Measurements from ENCODE around the gene SKAP1. TPM values are rescaled to one million over a fixed set of nuclear protein-coding genes. Genes with fewer than 3 reads are reported as not detected.

The SKAP1 gene
- polyA plus RNA-seq, 1 of the 3 experiments (the other 2 are of a cell fraction): not detected

DNA sequence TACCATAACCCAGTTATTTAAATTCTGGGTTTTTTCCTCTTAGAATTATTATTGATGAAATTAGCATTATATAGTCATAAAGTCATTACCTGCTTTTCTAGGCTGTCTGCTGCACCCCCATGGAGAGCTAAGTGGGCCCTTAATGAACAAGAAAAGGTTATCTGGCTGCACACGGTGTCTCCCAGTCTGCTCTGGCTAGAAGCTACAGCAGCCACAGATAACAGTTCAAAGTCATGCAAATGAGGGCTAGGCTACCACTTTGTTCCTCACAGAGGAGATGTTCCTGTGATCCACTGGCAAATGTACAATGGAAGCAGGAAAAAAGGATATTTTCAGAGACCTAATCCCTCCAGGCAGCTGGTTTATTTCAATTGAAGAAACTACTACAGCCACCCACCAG lies 210.4 kb downstream of the SKAP1 start:
- Histone ChIP-seq H3K9me3 (no peaks in the 10 kb centered on the region), H3K9me2 (no peaks in the 10 kb centered on the region), H3K27me3 (ENCODE audit: insufficient read depth) (peaks cover 76% of the 10 kb centered on the region), H4K20me1 (ENCODE audit: insufficient read depth) (no peaks in the 10 kb centered on the region), H2AFZ (ENCODE audit: low read depth) (no peak overlapping the region), H3K9ac (no peak overlapping the region), H3K36me3 (replicated peaks in 1 of 2; ENCODE audit: control insufficient read depth in 1 of 2, insufficient read depth in 2 of 2, low read length in 1 of 2) (no peaks in the 10 kb centered on the region), H3F3A (replicated peaks; ENCODE audit: insufficient read depth) (no peaks in the 10 kb centered on the region), H3K4me2 (no peak overlapping the region), H3K27ac (ENCODE audit: low read depth in 2 of 2, low read length in 1 of 2) (no peak overlapping the region), H3K4me1 (ENCODE audit: control insufficient read depth in 1 of 2, insufficient read depth in 2 of 2, low read depth in 1 of 2, low read length in 1 of 2) (no peaks in the 10 kb centered on the region), H3K4me3 (ENCODE audit: low read depth in 2 of 2, low read length in 1 of 2) (no peak overlapping the region), H3K79me2 (ENCODE audit: insufficient read depth) (no peaks in the 10 kb centered on the region)
- no peak for DNase-seq
- no peak for TF ChIP-seq EP300 (IDR thresholded peaks at IDR 0.05; ENCODE audit: borderline replicate concordance in 1 of 2, low read depth in 1 of 2, low read length in 1 of 2)
- TF ChIP-seq ELF1 (IDR thresholded peaks at IDR 0.05): no peak
- TF ChIP-seq NRF1 (IDR thresholded peaks at IDR 0.05; ENCODE audit: low read depth, low read length): no peak
- TF ChIP-seq RXRA (IDR thresholded peaks at IDR 0.05; ENCODE audit: borderline replicate concordance, low read depth): no peak
- no peak for TF ChIP-seq RCOR1 (IDR thresholded peaks at IDR 0.05; ENCODE audit: low read length)
- no peak for TF ChIP-seq RFX5 (IDR thresholded peaks at IDR 0.05; ENCODE audit: low read length)
- TF ChIP-seq POLR2AphosphoS5 (IDR thresholded peaks at IDR 0.05; ENCODE audit: low read depth, low read length): no peak
- TF ChIP-seq FOSL2 (IDR thresholded peaks at IDR 0.05; ENCODE audit: borderline replicate concordance, low read depth): no peak
- TF ChIP-seq, protein P1, sequence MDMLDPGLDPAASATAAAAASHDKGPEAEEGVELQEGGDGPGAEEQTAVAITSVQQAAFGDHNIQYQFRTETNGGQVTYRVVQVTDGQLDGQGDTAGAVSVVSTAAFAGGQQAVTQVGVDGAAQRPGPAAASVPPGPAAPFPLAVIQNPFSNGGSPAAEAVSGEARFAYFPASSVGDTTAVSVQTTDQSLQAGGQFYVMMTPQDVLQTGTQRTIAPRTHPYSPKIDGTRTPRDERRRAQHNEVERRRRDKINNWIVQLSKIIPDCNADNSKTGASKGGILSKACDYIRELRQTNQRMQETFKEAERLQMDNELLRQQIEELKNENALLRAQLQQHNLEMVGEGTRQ (IDR thresholded peaks at IDR 0.05; ENCODE audit: borderline replicate concordance, low read depth, low read length): no peak
- TF ChIP-seq, protein P2, sequence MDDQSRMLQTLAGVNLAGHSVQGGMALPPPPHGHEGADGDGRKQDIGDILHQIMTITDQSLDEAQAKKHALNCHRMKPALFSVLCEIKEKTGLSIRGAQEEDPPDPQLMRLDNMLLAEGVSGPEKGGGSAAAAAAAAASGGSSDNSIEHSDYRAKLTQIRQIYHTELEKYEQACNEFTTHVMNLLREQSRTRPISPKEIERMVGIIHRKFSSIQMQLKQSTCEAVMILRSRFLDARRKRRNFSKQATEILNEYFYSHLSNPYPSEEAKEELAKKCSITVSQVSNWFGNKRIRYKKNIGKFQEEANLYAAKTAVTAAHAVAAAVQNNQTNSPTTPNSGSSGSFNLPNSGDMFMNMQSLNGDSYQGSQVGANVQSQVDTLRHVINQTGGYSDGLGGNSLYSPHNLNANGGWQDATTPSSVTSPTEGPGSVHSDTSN (IDR thresholded peaks at IDR 0.05): no peak
- no peak for TF ChIP-seq SIN3A (IDR thresholded peaks at IDR 0.05; ENCODE audit: borderline replicate concordance, low read depth, low read length)
- TF ChIP-seq JUND (IDR thresholded peaks at IDR 0.05): no peak
- TF ChIP-seq YY1 (IDR thresholded peaks at IDR 0.05; ENCODE audit: low read depth): no peak
- TF ChIP-seq USF1 (IDR thresholded peaks at IDR 0.05; ENCODE audit: borderline replicate concordance, low read depth): no peak
- TF ChIP-seq TCF12 (IDR thresholded peaks at IDR 0.05): no peak
- TF ChIP-seq, protein P3, sequence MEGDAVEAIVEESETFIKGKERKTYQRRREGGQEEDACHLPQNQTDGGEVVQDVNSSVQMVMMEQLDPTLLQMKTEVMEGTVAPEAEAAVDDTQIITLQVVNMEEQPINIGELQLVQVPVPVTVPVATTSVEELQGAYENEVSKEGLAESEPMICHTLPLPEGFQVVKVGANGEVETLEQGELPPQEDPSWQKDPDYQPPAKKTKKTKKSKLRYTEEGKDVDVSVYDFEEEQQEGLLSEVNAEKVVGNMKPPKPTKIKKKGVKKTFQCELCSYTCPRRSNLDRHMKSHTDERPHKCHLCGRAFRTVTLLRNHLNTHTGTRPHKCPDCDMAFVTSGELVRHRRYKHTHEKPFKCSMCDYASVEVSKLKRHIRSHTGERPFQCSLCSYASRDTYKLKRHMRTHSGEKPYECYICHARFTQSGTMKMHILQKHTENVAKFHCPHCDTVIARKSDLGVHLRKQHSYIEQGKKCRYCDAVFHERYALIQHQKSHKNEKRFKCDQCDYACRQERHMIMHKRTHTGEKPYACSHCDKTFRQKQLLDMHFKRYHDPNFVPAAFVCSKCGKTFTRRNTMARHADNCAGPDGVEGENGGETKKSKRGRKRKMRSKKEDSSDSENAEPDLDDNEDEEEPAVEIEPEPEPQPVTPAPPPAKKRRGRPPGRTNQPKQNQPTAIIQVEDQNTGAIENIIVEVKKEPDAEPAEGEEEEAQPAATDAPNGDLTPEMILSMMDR (IDR thresholded peaks at IDR 0.05): no peak
- TF ChIP-seq GATA2 (CRISPR knock-in tag; IDR thresholded peaks at IDR 0.05): no peak
- 15% methylated on average over 1 of the region's 1 CpG for WGBS (ENCODE audit: low lambda C conversion rate)
- POLR2A ChIA-PET: no interaction called here
- CTCF ChIA-PET: interaction anchor here (1.5 kb wide), 1 partner anchor 66 kb away, joined by 5 read pairs; no protein-coding TSS in a partner anchor

Measured in SK-N-SH (cell line).